DOHH2 (cell line): ENCODE data around the gene PAFAH2.

Experiments used
- CTCF ChIP-seq: fragments of 200-600 bp; sonication (generic); IDR thresholded peaks from one replicate; pipeline ENCODE4 v1.5.1; 2014; ENCODE audit warnings: antibody characterized with exemption, mild to moderate bottlenecking, low read depth, low read length; ENCODE audit not compliant: poor library complexity, severe bottlenecking
- EZH2phosphoT487 ChIP-seq: fragments of 200-600 bp; sonication (generic); IDR thresholded peaks from 2 replicates; pipeline ENCODE4 v1.6.1; 2017; ENCODE audit warnings: borderline replicate concordance, mild to moderate bottlenecking, antibody characterized with exemption, low read length, moderate library complexity, mixed read lengths

- TF ChIP-seq EZH2phosphoT487 (no peak), CTCF (no peak)
Observed at GRCh38 chr1:25944986-25945385, 52.9 kb downstream of the PAFAH2 start.
